Activated naive CD4-positive, alpha-beta T cell treated with anti-CD3 and anti-CD28 coated beads, Interleukin-2, amount 50 U/mL, for 16 hours (primary cell): Measurements from ENCODE around the gene CCDC85C.

Experiments used
- DNase-seq: peaks from one replicate; pipeline ENCODE4 v3.0.0-alpha.2; 2020

Gene CCDC85C

DNA sequence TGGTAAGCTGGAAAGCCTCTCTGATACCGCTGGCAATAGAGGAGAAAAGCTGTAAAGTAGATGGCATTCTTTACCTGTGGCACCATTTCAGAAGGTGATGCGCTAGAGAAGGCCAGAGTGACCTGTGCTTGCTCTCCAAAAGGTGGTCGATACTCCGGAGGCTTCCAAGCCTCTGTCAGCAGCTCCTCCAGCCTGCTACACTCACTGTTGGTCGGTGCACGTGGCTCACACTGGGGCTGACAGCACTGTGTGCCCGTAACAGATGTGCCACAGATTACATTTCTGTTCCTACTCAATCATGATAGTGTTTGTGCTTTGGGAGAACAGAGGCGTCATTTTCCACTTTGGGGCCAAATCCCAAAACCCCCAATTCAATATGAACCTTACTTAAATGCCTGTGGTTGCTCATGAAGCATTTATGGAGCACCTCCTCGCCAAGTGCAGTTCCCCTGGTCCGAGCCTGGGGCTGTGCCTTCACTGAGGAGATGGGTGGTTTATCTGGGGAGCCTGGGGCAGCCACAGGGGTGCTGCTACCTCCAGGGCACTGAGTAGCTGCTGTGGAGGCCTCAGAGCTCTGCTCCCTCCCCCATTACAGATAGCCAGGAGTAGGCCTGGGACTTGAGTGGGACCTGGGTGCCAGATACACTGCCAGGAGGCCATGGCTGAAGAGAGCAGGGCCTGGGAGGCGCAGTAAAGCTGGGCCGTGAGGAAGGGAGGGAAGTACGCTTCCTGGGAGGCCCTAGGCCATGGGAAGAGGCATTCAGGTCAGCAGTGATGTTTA, 96.0 kb downstream of the CCDC85C start:
- DNase-seq = no peak

DNA sequence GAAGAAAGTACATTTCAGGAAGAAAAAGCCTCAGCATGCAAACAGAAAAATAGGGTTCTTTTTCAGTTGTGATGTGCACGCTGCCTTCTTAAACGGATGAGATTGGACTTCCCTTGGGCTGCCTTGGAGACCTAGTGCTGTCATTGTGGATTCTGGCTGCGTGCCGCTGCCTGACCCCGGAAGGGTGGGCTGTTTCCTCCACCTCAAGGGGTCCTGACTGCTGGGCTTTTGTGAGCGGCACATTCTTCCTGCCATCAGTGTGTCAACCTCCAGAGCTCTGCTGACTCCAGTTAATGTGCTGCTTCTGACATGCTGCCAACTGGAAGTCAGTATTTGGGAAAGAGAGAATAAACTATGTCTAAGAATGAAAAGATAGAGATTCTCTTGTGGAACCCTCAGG, 97.7 kb downstream of the CCDC85C start:
- no peak for DNase-seq

DNA sequence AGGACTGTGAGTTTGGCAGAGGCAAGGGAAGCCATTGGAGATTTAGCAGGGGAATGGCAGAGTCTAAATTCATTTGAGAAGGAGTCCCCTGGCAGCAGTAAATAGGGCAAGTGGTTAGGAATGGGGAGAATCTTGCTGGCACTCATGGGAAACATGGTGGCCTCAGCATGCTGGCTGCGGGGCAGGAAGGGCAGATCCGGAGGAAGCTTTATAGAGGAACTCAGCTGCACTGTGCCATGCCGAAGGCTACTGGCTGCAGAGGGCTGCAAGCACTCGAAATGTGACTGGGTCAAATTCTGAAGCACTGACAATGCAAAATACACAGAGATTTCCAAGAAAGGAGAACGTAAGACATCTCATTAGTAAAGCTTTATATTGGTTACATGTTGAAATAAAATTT, 98.9 kb downstream of the CCDC85C start:
- no peak for DNase-seq

DNA sequence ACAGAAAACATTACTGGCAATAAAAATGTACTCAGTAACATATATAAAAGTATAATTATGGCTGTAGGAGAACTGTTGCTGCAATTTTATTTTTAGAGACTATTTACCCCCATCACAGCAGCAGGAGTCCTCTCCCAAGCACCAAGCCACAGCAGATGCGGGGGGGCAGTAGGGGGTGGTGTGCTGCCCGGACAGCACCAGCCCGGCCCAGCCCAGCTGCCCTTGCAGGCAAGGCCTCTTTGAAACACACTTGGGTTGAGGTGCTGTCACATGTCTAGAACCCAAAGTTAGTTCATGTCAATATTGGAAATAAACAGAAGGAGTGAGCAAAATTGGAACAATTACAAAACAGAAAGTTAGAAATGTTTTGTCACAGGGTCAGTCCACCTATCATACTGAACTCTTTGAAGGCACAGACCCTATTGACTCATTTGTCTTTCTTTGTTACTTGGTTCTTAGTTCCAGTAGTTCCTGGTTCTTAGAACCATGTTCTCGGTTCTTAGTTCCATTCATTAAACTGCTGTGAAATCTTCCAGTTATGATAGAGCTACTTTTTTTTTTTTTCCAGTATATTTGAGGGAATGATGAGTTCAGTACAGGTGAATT, 100.1 kb downstream of the CCDC85C start:
- no peak for DNase-seq

DNA sequence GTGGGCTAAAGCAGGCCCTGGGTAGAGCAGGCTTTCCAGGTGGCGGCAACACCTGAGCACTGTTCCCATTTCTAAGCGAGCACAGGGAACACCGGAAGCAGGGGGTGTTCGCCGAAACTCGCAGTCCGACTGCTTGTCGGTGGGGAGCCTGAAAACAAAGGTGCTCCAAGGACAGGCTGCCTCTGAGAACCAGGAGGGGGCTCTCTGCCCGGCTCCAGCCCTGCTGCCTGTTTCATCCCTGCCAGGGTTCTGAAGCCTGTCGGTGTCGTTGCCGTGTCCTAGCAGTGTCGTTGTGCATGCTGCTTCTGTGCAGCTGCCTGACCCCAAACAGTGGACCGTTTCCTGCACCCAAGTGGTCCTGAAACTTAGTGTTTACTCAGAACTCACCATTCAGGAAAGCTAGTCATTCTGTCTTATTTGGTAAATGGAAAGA, 101.0 kb downstream of the CCDC85C start:
- no peak for DNase-seq

DNA sequence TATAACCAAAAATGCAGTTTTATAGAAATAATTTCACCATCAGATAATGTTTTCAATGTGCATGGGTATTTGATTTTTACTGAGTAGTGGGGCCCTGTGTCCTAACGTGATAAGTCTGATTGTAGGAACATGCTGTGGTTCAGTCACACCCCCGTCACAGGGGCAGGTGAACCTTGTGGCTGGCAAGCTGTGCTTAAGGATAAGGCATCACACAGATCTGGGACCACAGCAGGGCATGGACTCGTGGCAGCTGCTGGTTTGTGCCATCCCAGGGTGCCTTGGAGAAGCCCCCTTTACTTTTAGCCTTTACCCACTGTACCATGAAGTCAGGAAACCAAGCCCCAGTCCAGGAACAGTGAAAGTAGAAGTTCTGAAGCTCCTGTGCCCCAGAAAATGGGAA, 106.1 kb downstream of the CCDC85C start:
- DNase-seq = no peak

DNA sequence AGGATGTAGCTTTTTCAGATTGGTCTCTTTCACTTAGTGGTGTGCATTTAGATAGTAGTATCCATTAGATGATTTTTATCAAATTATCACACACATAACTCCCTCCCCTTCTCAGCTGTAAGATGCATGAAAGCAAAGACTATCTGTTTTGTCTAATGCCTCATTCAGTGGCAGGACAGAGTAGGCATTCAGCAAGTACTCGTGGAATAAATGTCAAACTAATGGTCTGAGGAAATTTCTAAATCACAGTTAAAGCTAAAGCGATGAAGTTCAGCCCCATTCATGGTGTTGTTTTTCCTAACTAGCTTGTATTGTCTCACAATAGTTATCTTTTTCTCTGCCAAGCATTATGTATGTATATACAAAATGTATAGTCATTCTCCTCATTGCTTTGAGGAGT, 106.7 kb downstream of the CCDC85C start:
- no peak for DNase-seq

DNA sequence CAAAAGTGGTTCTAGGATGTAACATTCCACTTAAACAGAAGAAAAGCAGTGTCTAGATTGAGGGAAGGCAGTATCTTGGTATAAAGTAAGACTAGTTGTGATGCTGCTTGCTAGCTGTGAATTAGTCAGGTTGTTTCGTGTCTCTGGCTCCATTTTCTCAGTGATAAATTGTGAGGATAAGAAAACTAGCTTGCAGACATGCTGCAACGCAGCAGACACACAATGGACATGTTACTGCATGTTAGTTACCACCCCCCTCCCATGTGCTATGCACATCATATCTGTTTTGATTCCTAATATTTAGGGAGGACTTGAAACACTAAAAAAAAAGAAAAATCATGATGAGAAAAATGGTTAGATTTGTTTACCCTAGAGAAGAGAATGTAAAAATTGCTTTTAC, 119.9 kb downstream of the CCDC85C start:
- no peak for DNase-seq

DNA sequence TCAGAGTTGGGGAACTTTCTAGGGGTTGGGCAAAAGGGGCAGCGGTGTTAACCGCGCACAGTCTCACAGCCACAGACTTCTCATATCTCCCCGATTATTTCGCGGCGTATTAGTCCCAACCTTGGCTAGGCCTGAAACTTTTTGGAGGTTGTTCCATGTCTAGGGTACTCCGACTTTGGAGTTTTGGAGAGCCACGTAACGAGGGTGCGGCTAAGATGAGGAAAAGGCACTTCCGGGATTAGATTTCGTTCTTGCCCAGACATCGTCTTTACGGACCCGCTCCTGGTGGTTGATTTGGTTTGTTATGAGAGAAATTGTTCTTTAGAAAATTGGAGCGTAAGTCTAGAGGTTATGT, 122.3 kb downstream of the CCDC85C start:
- DNase-seq = no peak

DNA sequence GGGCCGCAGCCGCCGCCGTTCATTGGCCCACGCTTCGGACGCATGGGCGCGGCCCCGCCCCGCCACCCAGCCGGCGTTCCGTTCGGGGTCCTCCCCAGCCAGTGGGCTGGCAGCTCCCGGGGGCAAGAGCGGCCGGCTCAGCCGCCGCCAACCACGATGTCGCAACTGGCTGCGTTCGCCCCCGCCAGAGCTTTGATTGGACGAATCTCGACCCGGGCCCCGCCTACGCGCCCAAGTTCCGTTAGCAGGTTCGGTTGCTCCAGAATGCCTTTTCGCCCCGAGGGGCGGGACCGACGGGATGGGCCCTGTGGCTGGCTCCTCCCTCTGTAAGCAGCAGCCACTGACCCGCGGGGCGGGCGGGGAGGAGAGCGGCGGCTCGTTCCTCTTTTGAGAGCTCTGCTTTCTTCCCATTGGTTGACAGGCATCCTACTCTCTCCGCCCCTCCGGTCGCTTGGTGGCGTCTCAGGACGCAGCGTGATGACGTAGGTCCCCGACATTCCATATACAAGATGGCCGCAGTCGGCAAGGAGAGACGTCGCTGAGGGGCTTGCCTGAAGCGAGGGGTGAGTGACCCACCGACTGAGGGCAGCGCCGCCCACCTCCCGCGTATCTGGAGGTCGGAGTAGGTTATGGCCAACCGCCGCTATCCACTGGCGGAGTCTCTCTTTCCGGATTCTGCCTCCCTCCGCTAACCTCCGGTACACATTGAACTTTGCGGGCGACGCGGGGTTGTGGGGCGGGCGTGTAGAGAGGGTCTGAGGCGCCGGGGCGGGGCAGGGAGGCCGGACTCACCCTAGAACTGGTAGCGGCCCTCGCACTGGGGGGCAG, 122.9 kb downstream of the CCDC85C start, which contains the start of gene CCNK:
CCNK (plus strand) TSS at position 493 of the 828 bp plus-strand sequence. CDS start 11,269 bp downstream, outside the sequence.
- DNase-seq = peak; percentile 100

DNA sequence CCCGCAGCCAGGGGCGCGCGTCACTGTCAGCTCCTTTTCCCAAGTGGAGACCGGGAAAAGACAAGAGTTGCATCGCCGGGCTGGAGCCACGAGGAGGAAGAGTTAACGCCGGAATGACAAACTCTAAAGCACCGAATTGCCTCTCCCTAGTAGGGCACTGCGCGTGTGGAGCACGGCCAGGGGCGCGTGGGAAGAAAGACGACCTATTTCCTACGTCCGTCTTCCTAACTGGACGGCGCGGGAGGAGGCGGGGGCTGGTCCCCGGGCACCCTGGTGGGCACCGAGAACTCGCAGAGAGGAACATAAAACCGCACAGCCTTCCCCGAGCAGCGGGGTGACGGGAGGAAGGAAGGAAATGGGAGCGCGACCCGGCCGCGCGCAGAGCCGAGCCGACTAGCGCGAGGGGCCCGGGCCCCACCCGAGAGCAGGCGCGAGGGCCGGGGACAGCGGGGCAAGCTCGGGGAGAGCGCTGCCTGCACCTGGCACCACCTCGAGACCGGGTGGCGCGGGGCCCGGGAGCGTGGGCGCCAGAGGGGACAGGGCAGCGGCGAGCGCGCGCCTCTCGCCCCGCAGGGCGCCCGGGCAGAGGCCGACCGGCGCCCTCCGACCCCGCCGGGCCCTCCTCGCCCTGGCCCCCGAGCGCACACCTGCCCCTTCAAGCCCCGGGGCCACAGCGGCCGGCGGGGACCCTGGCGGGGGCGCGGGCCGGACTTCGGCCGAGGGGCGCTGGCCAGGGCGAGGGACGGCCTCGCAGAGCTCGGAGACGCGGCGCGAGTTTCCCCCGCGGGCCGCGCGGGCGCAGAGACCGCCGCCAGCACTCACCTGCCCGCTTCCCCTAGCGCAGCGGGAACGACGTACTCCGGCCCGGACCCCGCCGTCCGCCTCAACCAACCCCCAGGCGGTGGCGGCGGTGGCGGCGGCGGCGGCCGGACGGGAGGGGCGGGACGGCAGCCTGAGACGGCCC, 123.8 kb downstream of the CCDC85C start, which contains the start of gene SETD3:
SETD3 (minus strand) TSS at position 954 of the 964 bp plus-strand sequence. CDS start 15,054 bp downstream, outside the sequence.
- DNase-seq = peak; percentile 33

DNA sequence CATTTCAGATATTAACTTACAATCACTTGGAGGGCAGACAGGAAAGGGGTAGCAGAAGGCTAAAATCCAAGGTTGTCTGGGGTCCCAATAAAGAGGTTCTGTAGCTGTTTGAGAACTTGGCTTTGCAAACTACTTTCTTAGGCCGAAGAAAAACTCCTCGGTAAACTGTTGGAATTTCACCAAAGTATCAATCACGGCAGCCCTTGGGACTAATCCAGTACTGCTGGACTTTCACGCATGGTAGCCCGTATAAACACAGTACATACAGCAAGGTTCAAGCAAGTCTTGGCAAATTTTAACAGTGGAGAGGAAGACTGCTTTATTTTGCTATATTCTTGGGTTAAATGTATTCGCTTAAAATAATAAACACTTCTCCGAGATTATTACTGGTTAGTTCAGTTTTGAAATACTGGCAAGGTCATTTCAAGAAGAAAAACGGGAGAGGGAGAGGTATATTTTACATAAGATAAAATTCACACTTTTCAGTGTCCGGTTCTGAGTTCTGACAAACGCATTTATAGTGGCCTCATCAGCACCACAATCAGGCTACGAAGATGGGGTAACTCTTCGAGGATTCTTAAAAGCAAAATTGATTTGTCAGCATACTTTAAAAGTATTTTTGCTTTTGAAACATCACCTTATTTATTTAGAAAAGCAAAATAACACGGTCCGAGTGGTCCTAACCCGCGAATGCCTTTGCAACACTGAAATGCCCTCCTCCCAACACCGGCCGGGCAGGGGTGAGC, 124.7 kb downstream of the CCDC85C start:
- no peak for DNase-seq

DNA sequence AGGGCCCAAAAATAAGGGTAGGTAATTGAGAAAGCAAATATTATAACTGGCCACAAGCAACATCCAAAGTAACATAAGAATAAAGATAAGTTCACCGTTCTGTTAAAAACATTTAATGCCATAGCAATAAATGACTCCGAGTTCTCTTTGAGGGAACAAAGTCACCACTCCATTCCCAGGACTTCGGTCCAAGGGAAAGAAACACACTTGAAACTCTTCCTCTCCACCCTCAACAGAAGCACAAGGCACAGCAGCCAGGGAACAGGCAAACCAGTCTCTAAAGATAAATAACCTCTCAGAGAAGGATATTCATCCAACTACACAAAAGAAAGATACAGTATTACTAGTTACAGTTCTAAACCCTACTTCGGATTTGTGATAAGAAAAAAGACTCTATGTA, 125.9 kb downstream of the CCDC85C start:
- DNase-seq = no peak

DNA sequence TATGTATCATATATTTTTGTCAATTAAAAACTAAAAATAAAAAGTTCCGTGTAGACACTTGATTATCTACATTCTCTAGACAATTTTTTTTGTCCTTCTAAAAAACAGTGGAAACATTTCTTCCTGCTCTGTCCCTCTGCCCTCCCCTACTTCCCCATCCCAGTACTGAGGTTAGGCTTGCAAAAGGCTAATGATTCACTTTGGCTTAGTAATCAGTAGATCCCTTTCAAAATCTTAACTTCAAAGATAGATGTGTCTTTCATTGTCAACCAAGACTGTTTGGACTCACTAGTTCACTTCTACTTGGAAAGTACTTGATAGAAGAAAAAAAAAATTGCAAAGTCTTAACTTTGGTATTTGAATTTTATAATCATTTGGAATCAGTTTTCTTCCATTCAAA, 127.1 kb downstream of the CCDC85C start:
- DNase-seq = no peak

DNA sequence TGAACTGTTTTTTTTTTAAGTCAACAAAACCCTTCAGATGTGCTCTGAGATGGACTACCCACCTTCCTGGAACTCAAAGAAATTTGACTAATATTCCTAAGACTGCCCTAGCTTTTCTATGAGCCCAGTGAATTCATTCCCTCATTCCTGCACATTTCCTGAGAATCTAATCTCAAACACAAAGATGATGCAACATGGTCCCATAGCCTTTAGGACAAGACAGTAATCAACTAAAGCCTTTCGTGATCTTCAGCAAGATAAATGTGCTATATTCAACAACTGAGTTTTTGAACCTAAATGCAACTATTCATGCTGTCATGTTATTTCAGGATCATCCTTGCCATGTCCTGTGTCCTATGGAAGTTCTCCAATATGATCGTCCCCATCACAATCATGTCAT, 128.3 kb downstream of the CCDC85C start:
- no peak for DNase-seq

DNA sequence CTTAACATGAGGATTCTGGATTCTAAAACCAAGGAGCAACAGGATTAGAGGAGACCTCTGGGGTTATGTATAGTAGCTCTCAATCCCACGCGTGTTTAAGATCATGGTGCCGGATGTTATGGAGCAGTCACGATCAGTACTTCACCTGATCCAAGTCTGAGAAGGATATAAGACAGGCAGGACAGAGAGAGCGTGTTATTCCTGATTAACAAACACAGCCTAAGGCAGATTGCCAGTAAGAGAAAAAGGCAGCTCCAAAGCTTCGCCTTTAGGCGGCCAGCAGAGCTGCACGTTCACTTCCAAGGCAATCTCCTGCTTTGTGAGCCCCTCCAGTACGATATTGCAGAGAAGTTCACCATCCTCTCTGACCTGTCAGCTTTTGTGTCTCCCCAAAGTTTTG, 128.8 kb downstream of the CCDC85C start:
- DNase-seq = no peak

DNA sequence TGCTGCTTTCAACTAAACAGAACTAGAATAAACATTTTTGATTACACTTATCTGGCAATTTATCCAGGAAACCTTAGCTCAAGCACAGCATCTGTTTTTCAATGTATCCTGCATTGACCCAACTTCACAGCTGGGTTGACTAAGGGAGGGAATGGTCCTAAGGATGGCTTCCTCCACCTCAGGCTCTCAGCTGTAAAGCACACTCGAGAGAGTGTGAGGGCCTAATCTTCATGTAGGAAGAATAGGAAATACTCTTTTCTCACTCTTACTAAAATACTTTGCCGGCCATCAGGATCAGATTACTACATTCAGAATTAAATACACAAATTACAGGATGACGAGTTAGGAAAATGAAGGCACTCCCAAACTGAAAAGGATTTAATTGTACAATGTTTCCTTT, 130.5 kb downstream of the CCDC85C start:
- DNase-seq = no peak

DNA sequence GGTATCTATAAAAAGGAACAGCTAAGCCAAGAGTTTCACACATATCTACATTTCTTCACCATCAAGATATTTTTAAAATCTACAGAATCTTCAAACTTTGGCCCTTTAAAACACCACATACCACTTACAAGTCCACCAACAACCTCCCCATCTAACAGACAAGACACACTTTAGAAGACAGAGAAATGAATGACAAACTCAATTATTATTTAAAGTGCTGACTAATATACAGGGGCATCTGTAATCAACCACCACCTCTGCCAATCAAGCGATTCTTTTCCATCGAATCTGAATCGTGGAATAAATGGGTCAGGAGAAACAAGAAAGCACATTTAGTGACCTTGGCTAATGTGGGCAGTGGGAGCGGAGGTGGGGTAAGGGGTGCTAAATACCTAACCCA, 131.1 kb downstream of the CCDC85C start:
- no peak for DNase-seq

DNA sequence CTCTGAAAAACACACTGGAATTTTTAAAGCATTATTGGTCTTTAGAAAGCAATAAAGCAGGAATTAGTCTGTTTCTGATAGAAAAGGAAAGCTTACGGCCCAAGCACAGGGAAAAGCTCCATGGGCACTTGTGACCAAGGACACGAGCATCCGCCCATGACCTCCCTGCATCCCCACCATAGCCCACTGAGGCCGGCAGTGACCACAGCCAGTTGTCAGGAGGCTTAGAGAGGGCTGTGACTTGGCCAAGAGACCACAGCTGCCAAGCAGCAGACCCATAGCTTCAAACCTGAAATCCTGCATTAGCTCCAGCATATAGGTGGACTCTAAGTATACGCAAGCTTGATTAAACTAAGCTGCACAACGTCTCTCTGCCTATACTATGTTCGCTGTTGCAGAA, 132.3 kb downstream of the CCDC85C start:
- no peak for DNase-seq

DNA sequence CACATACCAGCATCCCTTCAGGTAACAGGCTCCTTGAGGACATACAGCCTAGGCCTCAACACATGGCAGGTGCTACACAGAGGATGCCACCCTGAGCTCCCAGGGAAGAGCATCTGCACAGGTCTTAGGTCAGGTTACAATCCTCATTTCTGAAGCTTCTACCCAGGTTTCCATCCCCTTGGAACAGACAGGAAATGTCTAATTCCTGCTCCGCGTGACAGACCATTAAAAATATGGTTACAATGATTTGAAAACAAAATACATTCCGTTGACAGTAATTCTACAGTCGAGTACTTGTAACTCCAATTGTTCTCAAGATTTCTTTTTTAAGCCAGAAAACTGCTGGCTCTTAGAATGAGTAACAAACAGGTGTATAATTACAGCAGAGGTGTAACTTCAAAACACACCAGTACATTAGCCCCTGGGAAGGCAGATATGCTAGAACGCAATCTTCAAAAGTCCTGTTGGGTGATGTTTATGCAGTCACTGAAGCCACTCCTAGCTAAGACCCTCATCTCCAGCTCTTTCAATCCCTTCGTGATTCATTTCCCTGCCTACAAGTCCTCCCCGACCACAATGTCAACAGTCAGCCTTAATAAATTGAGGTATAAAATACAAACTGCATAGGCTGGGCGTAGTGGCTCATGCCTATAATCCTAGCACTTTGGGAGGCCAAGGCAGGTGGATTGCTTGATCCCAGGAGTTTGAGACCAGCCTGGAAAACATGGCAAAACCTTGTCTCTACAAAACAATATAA, 135.0 kb downstream of the CCDC85C start:
- no peak for DNase-seq

DNA sequence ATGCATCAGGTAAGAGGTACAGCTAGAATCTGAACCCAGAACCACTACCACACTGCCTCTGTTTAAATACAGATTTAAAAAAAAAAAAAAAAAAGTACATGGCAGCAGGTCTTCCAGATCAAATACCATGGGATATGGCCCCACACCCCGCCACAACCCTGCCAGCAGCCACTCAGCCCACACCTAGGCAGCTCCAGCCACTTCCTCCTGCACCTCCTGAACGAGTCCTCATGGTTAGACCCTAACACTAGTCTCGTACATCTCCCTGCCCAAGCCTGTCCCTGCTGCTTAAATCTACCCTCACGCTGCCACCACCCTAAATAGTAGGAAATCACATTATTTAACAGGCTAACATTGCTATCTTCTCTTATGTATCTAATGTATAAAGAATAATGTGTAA, 135.9 kb downstream of the CCDC85C start:
- DNase-seq = no peak
